ENCODE measurements around the gene GYPC. TPM values are rescaled to one million over a fixed set of nuclear protein-coding genes. Genes with fewer than 3 reads are reported as not detected.

The GYPC gene
- total and polyA plus RNA-seq, 4 donors = 61.4 to 170 (median 113) TPM

GRCh38 chr2:126717928-126718327 is 62.0 kb downstream of the GYPC start:
- WGBS, 2 donors = 87 to 96% methylated on average over 5 of the region's 5 CpGs
- Histone ChIP-seq H3K9ac (ENCODE audit: insufficient read depth in 1 of 2, low read length in 2 of 2) (no peak overlapping the region), H3K9me3 (ENCODE audit: control insufficient read depth in 4 of 4, insufficient read depth in 3 of 4, low read length in 3 of 4) (no peaks in the 10 kb centered on the region), H3K27ac (ENCODE audit: low read depth in 1 of 2, low read length in 1 of 2) (no peak overlapping the region), H3K36me3 (ENCODE audit: control insufficient read depth in 4 of 4, insufficient read depth in 4 of 4, low read length in 4 of 4) (no peaks in the 10 kb centered on the region), H3K4me1 (ENCODE audit: control insufficient read depth in 5 of 5, insufficient read depth in 5 of 5, low read length in 5 of 5) (peaks cover 0 to 7% (median 3%) of the 10 kb centered on the region in 5 donors), H3K27me3 (ENCODE audit: control insufficient read depth in 3 of 3, insufficient read depth in 3 of 3, low read length in 2 of 3) (no peaks in the 10 kb centered on the region), H3K4me3 (no peak overlapping the region)
- no peak for TF ChIP-seq CTCF (IDR thresholded peaks at IDR 0.05; ENCODE audit: control extremely low read depth, extremely low read depth)
- ATAC-seq (ENCODE audit: insufficient read depth, low FRiP score) (no peak), DNase-seq (no peak)

GRCh38 chr2:126719191-126719832 is 63.4 kb downstream of the GYPC start:
- Histone ChIP-seq H3K9ac (ENCODE audit: insufficient read depth in 1 of 2, low read length in 2 of 2) (no peak overlapping the region), H3K36me3 (ENCODE audit: control insufficient read depth in 4 of 4, insufficient read depth in 4 of 4, low read length in 4 of 4) (no peaks in the 10 kb centered on the region), H3K4me1 (ENCODE audit: control insufficient read depth in 5 of 5, insufficient read depth in 5 of 5, low read length in 5 of 5) (peaks cover 0 to 7% (median 3%) of the 10 kb centered on the region in 5 donors), H3K9me3 (ENCODE audit: control insufficient read depth in 4 of 4, insufficient read depth in 3 of 4, low read length in 3 of 4) (peaks cover 0 to 2% (median 0%) of the 10 kb centered on the region in 4 donors), H3K27me3 (ENCODE audit: control insufficient read depth in 3 of 3, insufficient read depth in 3 of 3, low read length in 2 of 3) (no peaks in the 10 kb centered on the region), H3K27ac (ENCODE audit: low read depth in 1 of 2, low read length in 1 of 2) (peak overlapping the region in 1 of 2 donors; percentile 9), H3K4me3 (no peak overlapping the region)
- TF ChIP-seq CTCF (IDR thresholded peaks at IDR 0.05; ENCODE audit: control extremely low read depth, extremely low read depth) = no peak
- ATAC-seq (ENCODE audit: insufficient read depth, low FRiP score) = no peak
- no peak for DNase-seq
- 54 to 80% methylated on average over 3 of the region's 3 CpGs for WGBS, 2 donors

- DNase-seq = peak in 1 of 3 donors; percentile 39
- Histone ChIP-seq H3K9me3 (ENCODE audit: control insufficient read depth in 4 of 4, insufficient read depth in 3 of 4, low read length in 3 of 4) (peaks cover 0 to 5% (median 0%) of the 10 kb centered on the region in 4 donors), H3K27ac (ENCODE audit: low read depth in 1 of 2, low read length in 1 of 2) (no peak overlapping the region), H3K4me1 (ENCODE audit: control insufficient read depth in 5 of 5, insufficient read depth in 5 of 5, low read length in 5 of 5) (peaks cover 0 to 7% (median 3%) of the 10 kb centered on the region in 5 donors), H3K4me3 (no peak overlapping the region), H3K9ac (ENCODE audit: insufficient read depth in 1 of 2, low read length in 2 of 2) (no peak overlapping the region), H3K36me3 (ENCODE audit: control insufficient read depth in 4 of 4, insufficient read depth in 4 of 4, low read length in 4 of 4) (no peaks in the 10 kb centered on the region), H3K27me3 (ENCODE audit: control insufficient read depth in 3 of 3, insufficient read depth in 3 of 3, low read length in 2 of 3) (no peaks in the 10 kb centered on the region)
- 44 to 65% methylated on average over 4 of the region's 4 CpGs for WGBS, 2 donors
- ATAC-seq (ENCODE audit: insufficient read depth, low FRiP score) = no peak
- no peak for TF ChIP-seq CTCF (IDR thresholded peaks at IDR 0.05; ENCODE audit: control extremely low read depth, extremely low read depth)
These were observed 63.9 kb downstream of the GYPC start for GRCh38 chr2:126719833-126720351.
